Neural cell (in vitro differentiated cells): Measurements from ENCODE around the gene PRKACB. TPM values are rescaled to one million over a fixed set of nuclear protein-coding genes. Genes with fewer than 3 reads are reported as not detected.

Experiments
- H2AFZ ChIP-seq: fragments of 200-600, 300-800 bp; sonication (generic), shearing (Covaris generic); 2 replicates; pipeline ENCODE4 v1.6.0; 2014; ENCODE audit warnings: low read depth, mild to moderate bottlenecking, antibody characterized with exemption, low read length, moderate library complexity
- H3F3A ChIP-seq: fragments of 200-600 bp; shearing (Covaris generic); 2 replicates; pipeline ENCODE4 v1.6.1; 2016; ENCODE audit warnings: mild to moderate bottlenecking, moderate library complexity, mixed read lengths, antibody characterized with exemption, low read length; ENCODE audit not compliant: insufficient read depth, poor library complexity, severe bottlenecking
- H3K27ac ChIP-seq: fragments of 200-600, 300-800 bp; sonication (generic), shearing (Covaris generic); 2 replicates; pipeline ENCODE4 v1.5.1; 2014; ENCODE audit warnings: mild to moderate bottlenecking, low read length, moderate library complexity
- H3K27me3 ChIP-seq: fragments of 300-800, 200-600 bp; sonication (generic), shearing (Covaris generic); 2 replicates; pipeline ENCODE4 v1.6.0; 2014; ENCODE audit warnings: mild to moderate bottlenecking, low read depth, low read length, moderate library complexity; ENCODE audit not compliant: insufficient read depth
- H3K36me3 ChIP-seq: fragments of 300-800, 200-600 bp; sonication (generic), shearing (Covaris generic); 2 replicates; pipeline ENCODE4 v1.5.1; 2014; ENCODE audit warnings: mild to moderate bottlenecking, antibody characterized with exemption, low read length, moderate library complexity; ENCODE audit not compliant: insufficient read depth
- H3K4me2 ChIP-seq: fragments of 300-800, 200-600 bp; sonication (generic), shearing (Covaris generic); 2 replicates; pipeline ENCODE4 v1.6.0; 2014; ENCODE audit warnings: mild to moderate bottlenecking, low read length
- H3K4me3 ChIP-seq: fragments of 300-800, 200-600 bp; sonication (generic), shearing (Covaris generic); 2 replicates; pipeline ENCODE4 v1.5.1; 2014; ENCODE audit warnings: mild to moderate bottlenecking, low read length, moderate library complexity
- H3K79me2 ChIP-seq: fragments of 200-600 bp; shearing (Covaris generic); replicated peaks from 2 replicates; pipeline ENCODE4 v1.6.0; 2014; ENCODE audit warnings: mild to moderate bottlenecking, low read length, moderate library complexity; ENCODE audit not compliant: insufficient read depth
- H3K9ac ChIP-seq: fragments of 300-800, 200-600 bp; sonication (generic), shearing (Covaris generic); 2 replicates; pipeline ENCODE4 v1.6.1; 2016; ENCODE audit warnings: mild to moderate bottlenecking, low read length, mixed read lengths
- H3K9me2 ChIP-seq: fragments of 200-600 bp; shearing (Covaris generic); 2 replicates; pipeline ENCODE4 v1.6.1; 2016; ENCODE audit warnings: mild to moderate bottlenecking, low read length, mixed read lengths; ENCODE audit not compliant: insufficient read depth
- H3K9me3 ChIP-seq: fragments of 200-600, 300-800 bp; sonication (generic), shearing (Covaris generic); 2 replicates; pipeline ENCODE4 v1.6.1; 2016; ENCODE audit warnings: mild to moderate bottlenecking, mixed run types, low read length, moderate library complexity, mixed read lengths
- H4K20me1 ChIP-seq: fragments of 200-600 bp; shearing (Covaris generic); 2 replicates; pipeline ENCODE4 v1.6.1; 2016; ENCODE audit warnings: mild to moderate bottlenecking, mixed run types; ENCODE audit not compliant: insufficient read depth
- EP300 ChIP-seq: fragments of 450-650 bp; conservative IDR thresholded peaks from 2 replicates; pipeline ENCODE4 v1.6.1; 2014; ENCODE audit warnings: antibody characterized with exemption, mild to moderate bottlenecking, moderate library complexity; ENCODE audit not compliant: poor library complexity, severe bottlenecking
- EZH2 ChIP-seq: fragments of 200-600, 300-800 bp; shearing (Covaris generic), sonication (generic); IDR thresholded peaks from 2 replicates; pipeline ENCODE4 v1.6.1; 2014; ENCODE audit warnings: antibody characterized with exemption, low read length, borderline replicate concordance, mild to moderate bottlenecking; ENCODE audit not compliant: insufficient read depth, poor library complexity, severe bottlenecking
- MXI1 ChIP-seq: fragments of 450-650 bp; conservative IDR thresholded peaks from 2 replicates; pipeline ENCODE4 v1.6.1; 2014; ENCODE audit warnings: antibody characterized with exemption, mild to moderate bottlenecking; ENCODE audit not compliant: poor library complexity, severe bottlenecking
- POLR2AphosphoS5 ChIP-seq: IDR thresholded peaks from 2 replicates; pipeline ENCODE4 v1.6.1; 2012
- RAD21 ChIP-seq: fragments of 450-650 bp; conservative IDR thresholded peaks from 2 replicates; pipeline ENCODE4 v1.6.1; 2014; ENCODE audit warnings: antibody characterized with exemption, mild to moderate bottlenecking, moderate library complexity
- SMC3 ChIP-seq: fragments of 450-650 bp; conservative IDR thresholded peaks from 2 replicates; pipeline ENCODE4 v1.6.1; 2014; ENCODE audit warnings: antibody characterized with exemption, mild to moderate bottlenecking, moderate library complexity; ENCODE audit not compliant: poor library complexity
- TAF1 ChIP-seq: IDR thresholded peaks from 2 replicates; pipeline ENCODE4 v1.6.1; 2012; ENCODE audit warnings: low read depth
- polyA plus RNA-seq: library from polyadenylated mRNA; depleted of rRNA; stranded (reverse); fragments of >200 nt; gene quantifications from 2 replicates; pipeline ENCODE4 v1.2.3, GENCODE V29; 2014
- TF ChIP-seq, protein P1 (sequence below): IDR thresholded peaks from 2 replicates; pipeline ENCODE4 v1.6.1; 2012; ENCODE audit warnings: borderline replicate concordance
- TF ChIP-seq, protein P2 (sequence below): fragments of 450-650 bp; IDR thresholded peaks from 2 replicates; pipeline ENCODE4 v1.5.1; 2014; ENCODE audit warnings: antibody characterized with exemption, mild to moderate bottlenecking, moderate library complexity; ENCODE audit not compliant: poor library complexity, severe bottlenecking

The PRKACB gene
- polyA plus RNA-seq, 1 donor from 2014 or later = 979 TPM

DNA sequence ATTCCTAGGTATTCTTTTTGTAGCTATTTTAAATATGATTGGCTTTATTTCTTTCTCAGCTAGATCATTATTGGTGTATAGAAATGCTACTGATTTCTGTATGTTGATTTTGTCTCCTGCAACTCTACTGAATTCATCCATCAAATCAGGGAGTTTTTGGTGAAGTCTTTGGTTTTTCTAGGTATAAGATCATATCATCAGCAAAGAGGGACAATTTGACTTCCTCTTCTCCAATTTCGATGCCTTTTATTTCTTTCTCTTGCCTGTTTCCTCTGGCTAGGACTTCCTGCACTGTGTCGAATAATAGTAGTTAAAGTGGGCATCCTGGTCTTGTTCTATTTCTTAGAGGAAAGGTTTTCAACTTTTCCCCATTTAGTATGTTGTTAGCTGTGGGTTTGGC lies 27.5 kb upstream of the PRKACB start:
- Histone ChIP-seq H3K9me2 (no peaks in the 10 kb centered on the region), H3K36me3 (no peaks in the 10 kb centered on the region), H3K79me2 (peaks cover 10% of the 10 kb centered on the region)

DNA sequence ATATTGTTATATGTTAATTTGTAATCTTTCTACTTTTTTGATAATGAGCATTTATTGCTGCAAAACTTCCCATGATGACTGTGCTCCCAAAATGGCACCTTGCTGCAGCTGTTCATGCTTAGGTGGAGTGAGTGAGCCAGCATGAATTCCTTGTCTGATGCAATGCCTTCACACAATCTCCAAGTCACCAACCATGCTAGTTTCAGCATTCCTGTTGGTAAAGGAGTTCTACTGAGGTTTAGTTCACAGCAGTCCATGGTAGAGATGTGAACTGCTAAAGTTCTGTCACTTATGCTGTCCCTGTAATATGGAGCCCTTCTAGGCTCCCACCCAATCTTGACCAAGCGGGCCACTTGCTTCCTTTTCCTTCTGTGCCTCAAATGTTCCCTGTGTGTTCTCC lies 26.2 kb upstream of the PRKACB start:
- TF ChIP-seq, protein P1, sequence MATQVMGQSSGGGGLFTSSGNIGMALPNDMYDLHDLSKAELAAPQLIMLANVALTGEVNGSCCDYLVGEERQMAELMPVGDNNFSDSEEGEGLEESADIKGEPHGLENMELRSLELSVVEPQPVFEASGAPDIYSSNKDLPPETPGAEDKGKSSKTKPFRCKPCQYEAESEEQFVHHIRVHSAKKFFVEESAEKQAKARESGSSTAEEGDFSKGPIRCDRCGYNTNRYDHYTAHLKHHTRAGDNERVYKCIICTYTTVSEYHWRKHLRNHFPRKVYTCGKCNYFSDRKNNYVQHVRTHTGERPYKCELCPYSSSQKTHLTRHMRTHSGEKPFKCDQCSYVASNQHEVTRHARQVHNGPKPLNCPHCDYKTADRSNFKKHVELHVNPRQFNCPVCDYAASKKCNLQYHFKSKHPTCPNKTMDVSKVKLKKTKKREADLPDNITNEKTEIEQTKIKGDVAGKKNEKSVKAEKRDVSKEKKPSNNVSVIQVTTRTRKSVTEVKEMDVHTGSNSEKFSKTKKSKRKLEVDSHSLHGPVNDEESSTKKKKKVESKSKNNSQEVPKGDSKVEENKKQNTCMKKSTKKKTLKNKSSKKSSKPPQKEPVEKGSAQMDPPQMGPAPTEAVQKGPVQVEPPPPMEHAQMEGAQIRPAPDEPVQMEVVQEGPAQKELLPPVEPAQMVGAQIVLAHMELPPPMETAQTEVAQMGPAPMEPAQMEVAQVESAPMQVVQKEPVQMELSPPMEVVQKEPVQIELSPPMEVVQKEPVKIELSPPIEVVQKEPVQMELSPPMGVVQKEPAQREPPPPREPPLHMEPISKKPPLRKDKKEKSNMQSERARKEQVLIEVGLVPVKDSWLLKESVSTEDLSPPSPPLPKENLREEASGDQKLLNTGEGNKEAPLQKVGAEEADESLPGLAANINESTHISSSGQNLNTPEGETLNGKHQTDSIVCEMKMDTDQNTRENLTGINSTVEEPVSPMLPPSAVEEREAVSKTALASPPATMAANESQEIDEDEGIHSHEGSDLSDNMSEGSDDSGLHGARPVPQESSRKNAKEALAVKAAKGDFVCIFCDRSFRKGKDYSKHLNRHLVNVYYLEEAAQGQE = no peak
- no peak for TF ChIP-seq EP300
- TF ChIP-seq RAD21 = no peak
- TF ChIP-seq SMC3 = no peak
- TF ChIP-seq EZH2 = no peak
- TF ChIP-seq, protein P2, sequence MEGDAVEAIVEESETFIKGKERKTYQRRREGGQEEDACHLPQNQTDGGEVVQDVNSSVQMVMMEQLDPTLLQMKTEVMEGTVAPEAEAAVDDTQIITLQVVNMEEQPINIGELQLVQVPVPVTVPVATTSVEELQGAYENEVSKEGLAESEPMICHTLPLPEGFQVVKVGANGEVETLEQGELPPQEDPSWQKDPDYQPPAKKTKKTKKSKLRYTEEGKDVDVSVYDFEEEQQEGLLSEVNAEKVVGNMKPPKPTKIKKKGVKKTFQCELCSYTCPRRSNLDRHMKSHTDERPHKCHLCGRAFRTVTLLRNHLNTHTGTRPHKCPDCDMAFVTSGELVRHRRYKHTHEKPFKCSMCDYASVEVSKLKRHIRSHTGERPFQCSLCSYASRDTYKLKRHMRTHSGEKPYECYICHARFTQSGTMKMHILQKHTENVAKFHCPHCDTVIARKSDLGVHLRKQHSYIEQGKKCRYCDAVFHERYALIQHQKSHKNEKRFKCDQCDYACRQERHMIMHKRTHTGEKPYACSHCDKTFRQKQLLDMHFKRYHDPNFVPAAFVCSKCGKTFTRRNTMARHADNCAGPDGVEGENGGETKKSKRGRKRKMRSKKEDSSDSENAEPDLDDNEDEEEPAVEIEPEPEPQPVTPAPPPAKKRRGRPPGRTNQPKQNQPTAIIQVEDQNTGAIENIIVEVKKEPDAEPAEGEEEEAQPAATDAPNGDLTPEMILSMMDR = no peak
- TF ChIP-seq POLR2AphosphoS5 = no peak
- no peak for TF ChIP-seq TAF1
- no peak for TF ChIP-seq MXI1
- H3K27me3 ChIP-seq = no peaks in the 10 kb centered on the region
- H3K4me3 ChIP-seq = no peak overlapping the region
- peaks cover 15% of the 10 kb centered on the region for H3K79me2 ChIP-seq
- H3K9ac ChIP-seq = no peak overlapping the region
- H3K4me2 ChIP-seq = no peak overlapping the region
- H3F3A ChIP-seq = no peaks in the 10 kb centered on the region
- H3K9me2 ChIP-seq = no peaks in the 10 kb centered on the region
- H2AFZ ChIP-seq = no peak overlapping the region
- H3K27ac ChIP-seq = no peak overlapping the region
- H4K20me1 ChIP-seq = no peaks in the 10 kb centered on the region
- H3K9me3 ChIP-seq = no peaks in the 10 kb centered on the region
- H3K36me3 ChIP-seq = no peaks in the 10 kb centered on the region

More for the DNA sequence above, 27.5 kb upstream of the PRKACB start:
- Histone ChIP-seq H3K27ac (no peak overlapping the region), H3F3A (no peaks in the 10 kb centered on the region), H3K4me2 (no peak overlapping the region), H3K27me3 (no peaks in the 10 kb centered on the region), H3K4me3 (no peak overlapping the region), H3K9ac (no peak overlapping the region), H4K20me1 (no peaks in the 10 kb centered on the region), H2AFZ (no peak overlapping the region), H3K9me3 (no peaks in the 10 kb centered on the region)
- no peak for TF ChIP-seq EP300
- TF ChIP-seq RAD21 = no peak
- TF ChIP-seq EZH2 = no peak
- no peak for TF ChIP-seq MXI1
- TF ChIP-seq SMC3 = no peak
- TF ChIP-seq, protein P1 = no peak
- TF ChIP-seq TAF1 = no peak
- TF ChIP-seq POLR2AphosphoS5 = no peak
- TF ChIP-seq, protein P2 = no peak
